Chondrocyte (in vitro differentiated cells): ENCODE data around the gene PEAK1. TPM values are rescaled to one million over a fixed set of nuclear protein-coding genes. Genes with fewer than 3 reads are reported as not detected.

Source experiments
- DNase-seq: peaks from one replicate; pipeline ENCODE4 v3.0.0; 2021; ENCODE audit warnings: mixed read lengths, low spot score
- H3K27ac Mint-ChIP-seq: one replicate; pipeline ENCODE4 v1.8.0; 2021; ENCODE audit warnings: mild to moderate bottlenecking, moderate library complexity, mixed read lengths; ENCODE audit not compliant: unreplicated experiment
- H3K27me3 Mint-ChIP-seq: 2 replicates; pipeline ENCODE4 v1.8.0; 2021; ENCODE audit warnings: low read depth, mixed read lengths
- H3K36me3 Mint-ChIP-seq: 2 replicates; pipeline ENCODE4 v1.8.0; 2021; ENCODE audit warnings: low read depth, mixed read lengths
- H3K4me1 Mint-ChIP-seq: 2 replicates; pipeline ENCODE4 v1.8.0; 2021; ENCODE audit warnings: low read depth, mild to moderate bottlenecking, mixed read lengths
- H3K4me3 Mint-ChIP-seq: one replicate; pipeline ENCODE4 v1.8.0; 2021; ENCODE audit warnings: mild to moderate bottlenecking, moderate library complexity, mixed read lengths; ENCODE audit not compliant: unreplicated experiment
- H3K9me3 Mint-ChIP-seq: 2 replicates; pipeline ENCODE4 v1.8.0; 2021; ENCODE audit warnings: low read depth, mixed read lengths
- total RNA-seq: library from RNA; stranded (reverse); gene quantifications from 3 replicates; pipeline ENCODE4 v1.2.1, GENCODE V29; 2021
- TF ChIP-seq, protein P1 (sequence below): fragments of 200-600 bp; sonication (generic); IDR thresholded peaks from 2 replicates; pipeline ENCODE4 v1.5.0; 2021; ENCODE audit warnings: antibody characterized with exemption, mild to moderate bottlenecking, moderate library complexity

The PEAK1 gene
- total RNA-seq, 1 donor from 2014 or later: 143 TPM

DNA sequence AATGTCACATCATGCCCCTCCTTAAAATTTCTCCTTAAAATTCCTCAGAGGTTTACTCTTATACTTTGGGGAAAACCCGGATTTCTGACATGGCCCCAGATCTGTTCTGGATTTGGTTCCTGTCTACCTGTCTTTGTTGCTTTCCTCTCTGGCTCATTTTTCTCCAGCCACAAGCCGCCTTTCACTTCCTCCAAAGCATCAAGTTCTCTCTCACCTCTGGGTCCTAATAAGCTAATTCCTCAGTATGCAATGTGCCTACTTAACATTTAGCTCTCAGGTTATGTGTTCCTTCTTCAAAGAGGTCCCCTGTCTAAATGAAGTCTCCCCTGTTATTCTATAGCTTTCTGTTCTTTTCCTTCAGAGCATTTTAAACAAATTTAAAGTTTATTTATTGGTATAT lies 16.9 kb upstream of the PEAK1 start:
- H3K4me3 Mint-ChIP-seq: no peak overlapping the region
- peaks cover 1% of the 10 kb centered on the region for H3K36me3 Mint-ChIP-seq
- no peaks in the 10 kb centered on the region for H3K9me3 Mint-ChIP-seq
- H3K27ac Mint-ChIP-seq: no peak overlapping the region
- DNase-seq: no peak
- no peaks in the 10 kb centered on the region for H3K27me3 Mint-ChIP-seq
- H3K4me1 Mint-ChIP-seq: peaks cover 13% of the 10 kb centered on the region
- TF ChIP-seq, protein P1, sequence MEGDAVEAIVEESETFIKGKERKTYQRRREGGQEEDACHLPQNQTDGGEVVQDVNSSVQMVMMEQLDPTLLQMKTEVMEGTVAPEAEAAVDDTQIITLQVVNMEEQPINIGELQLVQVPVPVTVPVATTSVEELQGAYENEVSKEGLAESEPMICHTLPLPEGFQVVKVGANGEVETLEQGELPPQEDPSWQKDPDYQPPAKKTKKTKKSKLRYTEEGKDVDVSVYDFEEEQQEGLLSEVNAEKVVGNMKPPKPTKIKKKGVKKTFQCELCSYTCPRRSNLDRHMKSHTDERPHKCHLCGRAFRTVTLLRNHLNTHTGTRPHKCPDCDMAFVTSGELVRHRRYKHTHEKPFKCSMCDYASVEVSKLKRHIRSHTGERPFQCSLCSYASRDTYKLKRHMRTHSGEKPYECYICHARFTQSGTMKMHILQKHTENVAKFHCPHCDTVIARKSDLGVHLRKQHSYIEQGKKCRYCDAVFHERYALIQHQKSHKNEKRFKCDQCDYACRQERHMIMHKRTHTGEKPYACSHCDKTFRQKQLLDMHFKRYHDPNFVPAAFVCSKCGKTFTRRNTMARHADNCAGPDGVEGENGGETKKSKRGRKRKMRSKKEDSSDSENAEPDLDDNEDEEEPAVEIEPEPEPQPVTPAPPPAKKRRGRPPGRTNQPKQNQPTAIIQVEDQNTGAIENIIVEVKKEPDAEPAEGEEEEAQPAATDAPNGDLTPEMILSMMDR: no peak

DNA sequence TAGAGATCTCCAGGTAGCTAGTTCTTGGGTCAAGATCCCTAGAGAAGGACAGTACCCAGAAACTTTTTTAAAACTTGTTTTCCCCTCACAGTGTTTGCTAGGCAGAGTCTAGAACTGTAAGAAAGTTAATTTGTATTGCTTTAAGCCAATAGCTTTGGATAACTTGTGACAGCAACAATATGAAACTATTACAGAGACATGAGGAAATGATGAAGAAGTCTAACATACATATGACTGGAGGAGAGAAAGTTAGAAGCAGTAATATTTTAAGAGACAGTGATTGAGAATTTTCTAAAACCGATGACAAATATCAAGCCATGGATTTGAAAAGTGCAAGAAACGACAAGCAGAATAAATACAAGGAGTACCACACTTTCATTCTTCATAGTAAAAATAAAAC lies 10.7 kb upstream of the PEAK1 start:
- no peaks in the 10 kb centered on the region for H3K27me3 Mint-ChIP-seq
- no peak overlapping the region for H3K4me3 Mint-ChIP-seq
- no peaks in the 10 kb centered on the region for H3K9me3 Mint-ChIP-seq
- no peak for DNase-seq
- TF ChIP-seq, protein P1: no peak
- H3K27ac Mint-ChIP-seq: no peak overlapping the region
- H3K36me3 Mint-ChIP-seq: no peaks in the 10 kb centered on the region
- H3K4me1 Mint-ChIP-seq: peaks cover 14% of the 10 kb centered on the region

DNA sequence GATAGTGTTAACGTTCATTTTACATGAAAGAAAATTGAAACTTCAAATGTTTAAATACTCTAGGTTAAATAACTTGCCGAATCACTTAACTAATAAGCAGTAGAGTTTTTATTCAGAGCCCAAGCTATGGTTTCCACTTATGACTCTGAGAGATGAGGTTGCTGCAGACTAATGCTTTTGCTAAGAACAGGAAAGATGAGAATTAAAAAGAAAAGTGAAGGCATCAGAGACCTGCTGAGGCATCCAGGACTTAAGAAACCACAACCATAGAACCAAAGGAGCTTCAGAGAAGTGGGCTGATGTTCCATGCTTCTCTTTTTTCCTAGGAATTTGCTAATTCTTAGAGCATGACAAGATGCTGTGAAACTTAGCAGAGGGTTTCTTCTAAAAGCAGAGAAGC lies 10.3 kb upstream of the PEAK1 start:
- H3K27me3 Mint-ChIP-seq: no peaks in the 10 kb centered on the region
- H3K4me3 Mint-ChIP-seq: no peak overlapping the region
- TF ChIP-seq, protein P1: no peak
- DNase-seq: no peak
- no peaks in the 10 kb centered on the region for H3K36me3 Mint-ChIP-seq
- peaks cover 14% of the 10 kb centered on the region for H3K4me1 Mint-ChIP-seq
- H3K9me3 Mint-ChIP-seq: no peaks in the 10 kb centered on the region
- no peak overlapping the region for H3K27ac Mint-ChIP-seq

DNA sequence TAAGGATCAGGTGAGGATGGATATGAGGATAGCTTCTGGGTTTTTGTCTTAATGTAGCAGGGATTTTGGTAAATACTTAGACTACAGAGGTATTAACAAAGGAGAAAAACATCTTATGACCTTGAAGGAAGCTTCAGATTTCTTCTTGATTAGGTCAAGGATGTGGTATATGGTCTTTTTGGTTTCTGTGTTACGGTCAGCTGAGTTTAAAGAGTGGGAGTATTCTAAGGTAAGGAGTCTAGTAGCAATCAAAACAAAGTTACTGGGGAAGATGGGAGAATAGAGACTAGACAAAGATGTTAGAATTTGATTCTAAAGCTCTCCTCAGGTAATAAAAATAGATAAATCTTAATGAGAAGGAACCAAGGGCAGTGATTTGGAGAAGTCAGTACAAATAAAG lies 7.0 kb upstream of the PEAK1 start:
- DNase-seq: no peak
- Mint-ChIP-seq H3K4me1 (peaks cover 40% of the 10 kb centered on the region), H3K36me3 (no peaks in the 10 kb centered on the region), H3K4me3 (no peak overlapping the region), H3K27me3 (no peaks in the 10 kb centered on the region), H3K27ac (no peak overlapping the region), H3K9me3 (no peaks in the 10 kb centered on the region)
- TF ChIP-seq, protein P1: no peak

DNA sequence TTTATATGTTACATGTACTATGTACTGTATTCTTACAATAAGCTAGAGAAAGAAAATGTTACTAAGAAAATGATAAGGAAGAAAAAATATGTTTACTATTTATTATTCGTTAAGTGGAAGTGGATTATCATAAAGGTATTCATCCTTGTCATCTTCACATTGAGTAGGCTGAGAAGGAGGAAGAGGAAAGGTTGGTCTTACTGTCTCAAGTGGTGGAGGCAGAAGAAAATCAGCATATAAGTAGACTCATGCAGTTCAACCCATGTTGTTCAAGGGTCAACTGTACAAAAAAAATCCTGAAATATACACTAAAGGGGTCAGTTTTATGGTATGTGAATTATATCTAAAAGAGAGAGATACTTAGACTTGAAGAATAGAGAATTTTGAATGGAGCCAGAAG lies 6.5 kb upstream of the PEAK1 start:
- H3K9me3 Mint-ChIP-seq: no peaks in the 10 kb centered on the region

More for the DNA sequence above, 6.5 kb upstream of the PEAK1 start:
- Mint-ChIP-seq H3K4me1 (peaks cover 45% of the 10 kb centered on the region), H3K36me3 (no peaks in the 10 kb centered on the region), H3K27ac (no peak overlapping the region), H3K27me3 (no peaks in the 10 kb centered on the region), H3K4me3 (no peak overlapping the region)
- DNase-seq: no peak
- TF ChIP-seq, protein P1: no peak
